K562 (cell line): ENCODE data around the gene SPATA33. TPM values are rescaled to one million over a fixed set of nuclear protein-coding genes. Genes with fewer than 3 reads are reported as not detected.

Source experiments
- BRF1 ChIP-seq: IDR thresholded peaks from 3 replicates; pipeline ENCODE4 v1.6.1; 2011; ENCODE audit warnings: borderline replicate concordance, mild to moderate bottlenecking; ENCODE audit not compliant: insufficient read length; ENCODE audit errors: extremely low read depth
- CCAR2 ChIP-seq: fragments of 200-400 bp; formaldehyde crosslinking; IDR thresholded peaks from 2 replicates; pipeline ENCODE4 v1.6.1; 2017; ENCODE audit warnings: mild to moderate bottlenecking, low read depth, low read length
- CXXC5 ChIP-seq: fragments of 250-450 bp; sonication (Bioruptor Pico); IDR thresholded peaks from 2 replicates; pipeline ENCODE4 v1.8.0; 2022; ENCODE audit warnings: inconsistent platforms, mild to moderate bottlenecking, moderate library complexity
- FOXK1 ChIP-seq: sonication (generic); formaldehyde crosslinking; IDR thresholded peaks from 2 replicates; pipeline ENCODE4 v1.8.0; 2022; ENCODE audit warnings: missing genetic modification reagents, mild to moderate bottlenecking, borderline replicate concordance
- FOXP1 ChIP-seq: sonication (generic); formaldehyde crosslinking; IDR thresholded peaks from 2 replicates; pipeline ENCODE4 v1.8.0; 2022; ENCODE audit warnings: mild to moderate bottlenecking, missing genetic modification reagents
- GTF2E2 ChIP-seq: fragments of 200-800 bp; sonication (Bioruptor generic); IDR thresholded peaks from 2 replicates; pipeline ENCODE4 v1.6.1; 2016; ENCODE audit warnings: missing genetic modification characterization, missing compliant biosample characterization
- HCFC1 ChIP-seq: IDR thresholded peaks from 2 replicates; pipeline ENCODE4 v1.6.1; 2012; ENCODE audit warnings: low read depth, low read length, improper control_type of control experiment
- KLF16 ChIP-seq: IDR thresholded peaks from 2 replicates; pipeline ENCODE4 v1.6.1; 2016; ENCODE audit warnings: antibody characterized with exemption
- MXI1 ChIP-seq: IDR thresholded peaks from 2 replicates; pipeline ENCODE4 v1.6.1; 2011; ENCODE audit warnings: low read depth, mild to moderate bottlenecking, improper control_type of control experiment, low read length
- PATZ1 ChIP-seq: fragments of 250-450 bp; sonication (Bioruptor Pico); IDR thresholded peaks from 2 replicates; pipeline ENCODE4 v1.5.0; 2020; ENCODE audit warnings: mild to moderate bottlenecking, borderline replicate concordance
- RAD51 ChIP-seq: fragments of 450-650 bp; IDR thresholded peaks from 2 replicates; pipeline ENCODE4 v1.7.1; 2016; ENCODE audit warnings: low read depth, mild to moderate bottlenecking, borderline replicate concordance
- YY1 ChIP-seq, 3 experiments: IDR thresholded peaks; 2 replicates each; pipeline ENCODE4 v1.6.1; 2011; ENCODE audit warnings: low read length in 2 of 3, mild to moderate bottlenecking in 2 of 3, moderate library complexity in 2 of 3, borderline replicate concordance in 1 of 3, control low read depth in 1 of 3, low read depth in 1 of 3; ENCODE audit not compliant: insufficient read depth in 3 of 3, insufficient replicate concordance in 2 of 3, control insufficient read depth in 1 of 3, insufficient read length in 1 of 3; ENCODE audit errors: extremely low read depth in 1 of 3
- ZHX1 ChIP-seq: fragments of 150-350 bp; conservative IDR thresholded peaks from 2 replicates; pipeline ENCODE4 v1.6.1; 2014; ENCODE audit warnings: low read length
- ZNF277 ChIP-seq: fragments of 250-450 bp; sonication (Bioruptor Pico); IDR thresholded peaks from 2 replicates; pipeline ENCODE4 v1.8.0; 2022; ENCODE audit warnings: inconsistent platforms, mild to moderate bottlenecking, moderate library complexity, borderline replicate concordance
- ZNF518B ChIP-seq: fragments of 250-450 bp; sonication (Bioruptor Pico); IDR thresholded peaks from 2 replicates; pipeline ENCODE4 v1.5.0; 2021; ENCODE audit warnings: mild to moderate bottlenecking, moderate library complexity
- polyA plus RNA-seq, 8 experiments: library from polyadenylated mRNA; depleted of rRNA in 4 of 8; stranded (reverse) in 5 of 8; unstranded in 3 of 8; fragments of >200 nt; fragmentation: Nextera tagmentation in 2 of 8; fragmentation: Illumina TruSeq in 1 of 8; extraction: Ambion mirVana in 2 of 8; extraction: Trizol in 1 of 8; gene quantifications; 2 replicates each; pipeline versions ENCODE4 v1.2.1 to v1.2.3, GENCODE V29; 2011 to 2014; ENCODE audit warnings: inconsistent platforms in 1 of 8, missing spikeins in 1 of 8
- total RNA-seq, 7 experiments: library from RNA; depleted of rRNA in 6 of 7; stranded (reverse); fragments of >200 nt in 6 of 7; fragmentation: Illumina TruSeq in 2 of 7; extraction: Trizol in 2 of 7; gene quantifications; 2 replicates each; pipeline versions ENCODE4 v1.2.1 to v1.2.3, GENCODE V29; 2011 to 2021; ENCODE audit warnings: low replicate concordance in 1 of 7

The SPATA33 gene
- total and polyA plus RNA-seq, 9 of the 15 experiments (the other 6 are each of a cell fraction or from before 2014, with no cell fraction given), result 4.0 to 20.0 (median 11.8) TPM

GRCh38 chr16:89686520-89687091 lies 29.0 kb downstream of the SPATA33 start, which contains the start of gene CDK10 (continued):
- peak; percentile 46 to 85 (median 78) for TF ChIP-seq YY1 (IDR thresholded peaks at IDR 0.05; ENCODE audit: borderline replicate concordance in 1 of 3, control insufficient read depth in 1 of 3, extremely low read depth in 1 of 3, insufficient read depth in 3 of 3, insufficient read length in 1 of 3, insufficient replicate concordance in 2 of 3, low read depth in 1 of 3, low read length in 2 of 3)
- no peak for TF ChIP-seq ZHX1
- TF ChIP-seq PATZ1 (CRISPR knock-in tag), result no peak
- TF ChIP-seq RAD51, result no peak
- no peak for TF ChIP-seq FOXK1
- TF ChIP-seq FOXP1 (CRISPR knock-in tag), result peak; percentile 83; the same call in 1 of the 2 replicates
- no peak for TF ChIP-seq ZNF518B
- TF ChIP-seq KLF16, result no peak
- no peak for TF ChIP-seq HCFC1
- TF ChIP-seq GTF2E2 (tag), result no peak
- peak; percentile 81 for TF ChIP-seq CXXC5 (CRISPR knock-in tag)
- no peak for TF ChIP-seq ZNF277
- TF ChIP-seq BRF1, result no peak
- TF ChIP-seq MXI1, result peak; percentile 99
- no peak for TF ChIP-seq CCAR2
